CD4-positive, alpha-beta T cell (primary cell): ENCODE data around the gene SPTLC1. TPM values are rescaled to one million over a fixed set of nuclear protein-coding genes. Genes with fewer than 3 reads are reported as not detected.
"Not testable (repeated sequence)": the region's sequence is repeated elsewhere in the genome, so short reads cannot be mapped to it uniquely, and the experiment has no call there.

ENCODE experiments used
- ATAC-seq: fragments of 200-7000 bp; cut with Tn5 transposase; one replicate; pipeline ENCODE4 v1.10.0; 2022; ENCODE audit warnings: mild to moderate bottlenecking; ENCODE audit not compliant: poor library complexity
- CTCF ChIA-PET: fragments of 350-600 bp; sonication (Branson Sonifier 250); formaldehyde crosslinking; loops from one replicate; lab custom pipeline; 2021; ENCODE audit warnings: antibody characterized with exemption, inconsistent platforms; lab: Charles Lee
- POLR2A ChIA-PET: fragments of 350-600 bp; sonication (Branson Sonifier 250); formaldehyde crosslinking; loops from one replicate; lab custom pipeline; 2021; ENCODE audit warnings: antibody characterized with exemption, inconsistent platforms; lab: Charles Lee
- DNase-seq, 14 experiments: peaks; one replicate each; pipeline ENCODE4 v3.0.0-alpha.2; 2013 to 2020; ENCODE audit warnings: mixed read lengths in 2 of 14
- H3K27ac ChIP-seq, 2 donors: one replicate each; pipeline versions ENCODE4 v1.5.1 to v1.7.0; 2013; ENCODE audit warnings: low read length in 2 of 2, low read depth in 1 of 2, mild to moderate bottlenecking in 1 of 2
- H3K27me3 ChIP-seq, 2 experiments: 1 replicate in 1 of 2; 2 replicates in 1 of 2; pipeline versions ENCODE4 v1.6.1 to v1.7.0; 2013; ENCODE audit warnings: low read length in 2 of 2, control low read depth in 1 of 2, mild to moderate bottlenecking in 1 of 2, moderate library complexity in 1 of 2; ENCODE audit not compliant: insufficient read depth in 2 of 2, control insufficient read depth in 1 of 2
- H3K36me3 ChIP-seq: one replicate; pipeline ENCODE4 v1.6.1; 2013; ENCODE audit warnings: low read length, control low read depth; ENCODE audit not compliant: insufficient read depth
- H3K4me1 ChIP-seq: one replicate; pipeline ENCODE4 v1.6.1; 2013; ENCODE audit warnings: low read length, control low read depth; ENCODE audit not compliant: insufficient read depth
- H3K4me3 ChIP-seq: one replicate; pipeline ENCODE4 v1.5.1; 2013; ENCODE audit warnings: mild to moderate bottlenecking, low read length, moderate library complexity
- H3K9me3 ChIP-seq, 2 experiments: 1 replicate in 1 of 2; 2 replicates in 1 of 2; pipeline versions ENCODE4 v1.6.1 to v1.7.0; 2013; ENCODE audit warnings: low read length in 2 of 2, mild to moderate bottlenecking in 2 of 2, control low read depth in 1 of 2, moderate library complexity in 1 of 2; ENCODE audit not compliant: control insufficient read depth in 1 of 2, insufficient read depth in 1 of 2
- H3K27ac Mint-ChIP-seq: one replicate; pipeline ENCODE4 v1.8.0; 2020; ENCODE audit warnings: mixed read lengths
- H3K27me3 Mint-ChIP-seq: one replicate; pipeline ENCODE4 v1.8.0; 2021; ENCODE audit warnings: mixed read lengths
- H3K36me3 Mint-ChIP-seq: one replicate; pipeline ENCODE4 v1.8.0; 2021; ENCODE audit warnings: low read depth, mixed read lengths
- H3K4me1 Mint-ChIP-seq: one replicate; pipeline ENCODE4 v1.8.0; 2021; ENCODE audit warnings: low read depth, mixed read lengths
- H3K4me3 Mint-ChIP-seq: one replicate; pipeline ENCODE4 v1.8.0; 2020; ENCODE audit warnings: mild to moderate bottlenecking, mixed read lengths
- H3K9me3 Mint-ChIP-seq: one replicate; pipeline ENCODE4 v1.8.0; 2020; ENCODE audit warnings: mixed read lengths
- CTCF ChIP-seq: fragments of 200-600 bp; IDR thresholded peaks from one replicate; pipeline ENCODE4 v1.8.0; 2022; ENCODE audit warnings: antibody characterized with exemption, mild to moderate bottlenecking
- intact Hi-C, 2 experiments: fragments of 100-400 bp; cut with DNase I in 1 of 2; cut with micrococcal nuclease in 1 of 2; formaldehyde crosslinking; loops; one replicate each; pipeline versions ENCODE4 v1.15.1 to v1.9.0; 2023 to 2025; cut with DNase I, micrococcal nuclease
- total RNA-seq, 174 experiments: library from RNA in 2 of 174; stranded (reverse) in 2 of 174; gene quantifications; one replicate each; pipeline ENCODE4 v1.2.3 and lab custom pipeline; 2021 to 2026

Gene SPTLC1
- total RNA-seq, 2 experiments from 2014 or later: 40.9 to 43.0 TPM

- intact Hi-C loops: loop anchor here (1.0 to 2.0 kb wide), 2 partner anchors 494 to 651 kb away; no protein-coding TSS in a partner anchor
- CTCF ChIA-PET: interaction anchor here (0.8 to 1.7 kb wide), 12 partner anchors 11 to 593 kb away, joined by 3 to 11 read pairs (median 3); no protein-coding TSS in a partner anchor
- POLR2A ChIA-PET: interaction anchor here (0.5 to 1.3 kb wide), 3 partner anchors 23 to 888 kb away, joined by 3 to 4 read pairs (median 3); no protein-coding TSS in a partner anchor
- Mint-ChIP-seq H3K27me3 (peaks cover 57% of the 10 kb centered on the region), H3K27ac (no peak overlapping the region), H3K4me1 (peaks cover 10% of the 10 kb centered on the region), H3K9me3 (no peaks in the 10 kb centered on the region), H3K4me3 (peak overlapping the region; percentile 80), H3K36me3 (no peaks in the 10 kb centered on the region)
- H3K27ac ChIP-seq: no peak overlapping the region
- H3K36me3 ChIP-seq: no peaks in the 10 kb centered on the region
- peak; percentile 49 to 80 (median 58) for DNase-seq
- H3K9me3 ChIP-seq: peaks cover 0 to 8% of the 10 kb centered on the region in 2 experiments
- TF ChIP-seq CTCF: peak; percentile 90
- peak; percentile 73 for ATAC-seq
- H3K27me3 ChIP-seq: peaks cover 21 to 22% of the 10 kb centered on the region in 2 experiments
- peak overlapping the region; percentile 14 for H3K4me3 ChIP-seq
- H3K4me1 ChIP-seq: peaks cover 14% of the 10 kb centered on the region
Observed at GRCh38 chr9:92140074-92140753, 25.0 kb upstream of the SPTLC1 start.

GRCh38 chr9:92138960-92139540 is 23.8 kb upstream of the SPTLC1 start:
- H3K27ac Mint-ChIP-seq, H3K4me3 Mint-ChIP-seq, H3K36me3 ChIP-seq, POLR2A ChIA-PET, DNase-seq, ATAC-seq, H3K36me3 Mint-ChIP-seq, H3K27ac ChIP-seq, H3K9me3 Mint-ChIP-seq, H3K9me3 ChIP-seq, H3K4me3 ChIP-seq: not testable (repeated sequence)
- H3K4me1 Mint-ChIP-seq: peaks cover 12% of the 10 kb centered on the region
- intact Hi-C loops: loop anchor here (1.0 to 2.0 kb wide), 4 partner anchors 299 to 651 kb away; no protein-coding TSS in a partner anchor
- CTCF ChIA-PET: interaction anchor here (1.4 kb wide), 1 partner anchor 652 kb away, joined by 3 read pairs; no protein-coding TSS in a partner anchor
- Histone ChIP-seq H3K27me3 (peaks cover 21 to 22% of the 10 kb centered on the region in 2 experiments), H3K4me1 (peaks cover 17% of the 10 kb centered on the region)
- peaks cover 48% of the 10 kb centered on the region for H3K27me3 Mint-ChIP-seq

GRCh38 chr9:92138157-92138959 is 23.1 kb upstream of the SPTLC1 start:
- Histone ChIP-seq H3K36me3 (no peaks in the 10 kb centered on the region), H3K4me1 (peaks cover 23% of the 10 kb centered on the region), H3K27ac (no peak overlapping the region), H3K4me3 (no peak overlapping the region), H3K9me3 (peaks cover 0 to 8% of the 10 kb centered on the region in 2 experiments), H3K27me3 (peaks cover 21 to 22% of the 10 kb centered on the region in 2 experiments)
- POLR2A ChIA-PET: no interaction called here
- Mint-ChIP-seq H3K36me3 (no peaks in the 10 kb centered on the region), H3K4me1 (peaks cover 17% of the 10 kb centered on the region), H3K9me3 (no peaks in the 10 kb centered on the region), H3K27me3 (peaks cover 48% of the 10 kb centered on the region), H3K27ac (no peak overlapping the region), H3K4me3 (no peak overlapping the region)
- CTCF ChIA-PET: interaction anchor here (0.7 to 1.4 kb wide), 5 partner anchors 9 to 654 kb away, joined by 3 read pairs; no protein-coding TSS in a partner anchor
- intact Hi-C loops: loop anchor here (1.0 to 2.0 kb wide), 4 partner anchors 300 to 652 kb away; no protein-coding TSS in a partner anchor
- DNase-seq (peak; percentile 54 to 85 (median 68)), ATAC-seq (peak; percentile 63)
- peak; percentile 84 for TF ChIP-seq CTCF
